ENCODE measurements around the gene CYFIP1.

DNA sequence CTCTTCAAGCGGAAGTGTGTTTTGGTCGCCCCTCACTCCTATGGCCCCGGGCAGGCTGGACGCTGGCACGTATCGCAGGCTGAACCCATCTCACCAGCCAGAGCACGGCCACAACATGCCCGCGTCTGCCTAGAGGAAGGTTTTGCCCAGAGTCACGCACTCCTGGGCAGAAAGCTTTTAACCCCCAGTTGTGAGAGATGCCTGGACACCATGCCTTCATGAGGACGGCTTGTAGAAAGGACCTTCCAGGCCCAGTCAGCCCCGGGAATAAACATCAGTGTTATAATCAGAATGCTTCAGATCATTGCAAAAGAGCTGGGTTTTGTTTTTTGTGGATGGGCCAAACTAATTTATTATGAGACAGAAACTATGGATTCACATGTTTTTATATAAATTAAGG, 16.5 kb downstream of the CYFIP1 start:
- TF ChIP-seq, protein P1, sequence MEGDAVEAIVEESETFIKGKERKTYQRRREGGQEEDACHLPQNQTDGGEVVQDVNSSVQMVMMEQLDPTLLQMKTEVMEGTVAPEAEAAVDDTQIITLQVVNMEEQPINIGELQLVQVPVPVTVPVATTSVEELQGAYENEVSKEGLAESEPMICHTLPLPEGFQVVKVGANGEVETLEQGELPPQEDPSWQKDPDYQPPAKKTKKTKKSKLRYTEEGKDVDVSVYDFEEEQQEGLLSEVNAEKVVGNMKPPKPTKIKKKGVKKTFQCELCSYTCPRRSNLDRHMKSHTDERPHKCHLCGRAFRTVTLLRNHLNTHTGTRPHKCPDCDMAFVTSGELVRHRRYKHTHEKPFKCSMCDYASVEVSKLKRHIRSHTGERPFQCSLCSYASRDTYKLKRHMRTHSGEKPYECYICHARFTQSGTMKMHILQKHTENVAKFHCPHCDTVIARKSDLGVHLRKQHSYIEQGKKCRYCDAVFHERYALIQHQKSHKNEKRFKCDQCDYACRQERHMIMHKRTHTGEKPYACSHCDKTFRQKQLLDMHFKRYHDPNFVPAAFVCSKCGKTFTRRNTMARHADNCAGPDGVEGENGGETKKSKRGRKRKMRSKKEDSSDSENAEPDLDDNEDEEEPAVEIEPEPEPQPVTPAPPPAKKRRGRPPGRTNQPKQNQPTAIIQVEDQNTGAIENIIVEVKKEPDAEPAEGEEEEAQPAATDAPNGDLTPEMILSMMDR (IDR thresholded peaks at IDR 0.05) = no peak
- no peak for TF ChIP-seq POLR2A (IDR thresholded peaks at IDR 0.05)

All from testis (tissue), 2 donors.